H1 (cell line): Measurements from ENCODE around the gene E2F2. TPM values are rescaled to one million over a fixed set of nuclear protein-coding genes. Genes with fewer than 3 reads are reported as not detected.

Experiments
- ATF2 ChIP-seq: IDR thresholded peaks from 2 replicates; pipeline ENCODE4 v1.6.1; 2012; ENCODE audit warnings: low read length, inconsistent platforms
- CHD7 ChIP-seq: fragments of 300-600 bp; sonication (generic); IDR thresholded peaks from 2 replicates; pipeline ENCODE4 v1.7.1; 2012; ENCODE audit warnings: low read length, moderate library complexity, mild to moderate bottlenecking, inconsistent platforms; ENCODE audit not compliant: insufficient replicate concordance
- CREB1 ChIP-seq: IDR thresholded peaks from 2 replicates; pipeline ENCODE4 v1.6.1; 2012; ENCODE audit warnings: inconsistent platforms
- EGR1 ChIP-seq: IDR thresholded peaks from 2 replicates; pipeline ENCODE4 v1.6.1; 2011; ENCODE audit warnings: low read depth, low read length, borderline replicate concordance
- JUND ChIP-seq: IDR thresholded peaks from 2 replicates; pipeline ENCODE4 v1.6.1; 2011; ENCODE audit warnings: mild to moderate bottlenecking, improper control_type of control experiment, low read length
- KDM4A ChIP-seq: IDR thresholded peaks from one replicate; pipeline ENCODE4 v1.7.1; 2012; ENCODE audit warnings: low read depth, mild to moderate bottlenecking, moderate library complexity, low read length, inconsistent platforms; ENCODE audit not compliant: severe bottlenecking
- MAFK ChIP-seq: IDR thresholded peaks from 2 replicates; pipeline ENCODE4 v1.6.1; 2012; ENCODE audit warnings: low read depth, mild to moderate bottlenecking, improper control_type of control experiment, low read length
- NANOG ChIP-seq: IDR thresholded peaks from 2 replicates; pipeline ENCODE4 v1.6.1; 2011; ENCODE audit warnings: low read length, low read depth, mild to moderate bottlenecking, inconsistent platforms; ENCODE audit not compliant: insufficient read depth, poor library complexity, severe bottlenecking
- SP2 ChIP-seq: IDR thresholded peaks from 2 replicates; pipeline ENCODE4 v1.6.1; 2012; ENCODE audit warnings: mild to moderate bottlenecking, low read length, inconsistent platforms
- polyA plus RNA-seq, 7 experiments: library from polyadenylated mRNA; depleted of rRNA in 3 of 7; stranded (reverse) in 5 of 7; unstranded in 2 of 7; fragments of >200 nt in 5 of 7; fragments of 200-250 nt in 2 of 7; gene quantifications; 1 replicate in 5 of 7; 2 replicates in 1 of 7; 4 replicates in 1 of 7; pipeline versions ENCODE4 v1.2.1 to v1.2.3, GENCODE V29; 2011 to 2013; ENCODE audit warnings: missing spikeins in 2 of 7, mixed read lengths in 2 of 7
- total RNA-seq: library from RNA; stranded (reverse); fragmentation: NEBNext Ultra II Directional; extraction: Animal tissue kit (Norgen Biotek cat#: 25700); gene quantifications from 2 replicates; pipeline ENCODE4 v1.2.1, GENCODE V29; 2021

Gene E2F2
- total and polyA plus RNA-seq, 2 of the 8 experiments (the other 6 are each of a cell fraction or from before 2014, with no cell fraction given): 1.8 to 7.0 TPM

DNA sequence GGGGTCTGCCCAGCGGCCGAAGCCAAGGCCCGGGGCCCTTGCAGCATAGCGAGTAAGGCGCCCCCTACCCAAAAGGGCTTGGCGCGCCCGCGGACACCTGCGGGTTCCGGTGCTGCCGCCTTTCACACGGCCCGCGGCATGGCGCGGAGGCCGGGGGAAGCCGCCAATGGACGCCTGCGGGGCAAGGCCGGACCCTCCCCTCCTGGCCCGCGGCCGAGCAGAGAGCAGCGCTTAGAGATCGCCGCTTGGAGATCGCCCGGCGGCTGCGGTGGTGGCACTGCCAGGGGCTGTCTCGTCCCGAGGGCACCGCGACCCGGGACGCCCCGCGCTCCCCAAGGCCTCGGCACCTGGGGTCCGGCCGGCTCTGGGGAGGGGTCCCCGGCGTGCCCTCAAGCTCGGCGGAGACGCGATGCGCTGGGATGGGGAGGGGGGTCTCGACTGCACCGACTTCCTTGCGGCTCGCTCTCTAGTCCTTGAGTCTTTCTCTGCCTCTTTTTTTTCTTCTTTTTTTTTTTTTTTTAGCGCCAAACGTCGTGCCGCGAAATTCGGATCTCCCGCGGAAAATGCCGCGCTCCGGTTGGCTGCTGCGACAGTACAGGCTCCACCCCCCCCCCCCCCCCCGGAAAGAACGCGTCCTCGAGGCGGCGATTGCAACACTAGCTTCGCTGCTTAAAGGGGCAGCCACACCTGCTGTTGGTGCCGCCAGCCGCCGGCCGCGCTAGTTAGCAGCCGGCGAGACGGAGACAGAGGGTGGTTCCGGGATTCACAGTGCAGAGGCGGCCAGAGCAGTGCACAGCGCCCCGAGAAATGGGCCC lies at the start of gene E2F2 (continued):
- TF ChIP-seq CHD7: no peak
- no peak for TF ChIP-seq EGR1
- TF ChIP-seq JUND: no peak
- TF ChIP-seq CREB1: peak; percentile 65
- TF ChIP-seq KDM4A: peak; percentile 96
- TF ChIP-seq SP2: no peak
- TF ChIP-seq MAFK: no peak
- no peak for TF ChIP-seq ATF2
- no peak for TF ChIP-seq NANOG
